HCT116 (cell line): ENCODE data around the gene AGPAT3. TPM values are rescaled to one million over a fixed set of nuclear protein-coding genes. Genes with fewer than 3 reads are reported as not detected.
"Not testable (repeated sequence)": the region's sequence is repeated elsewhere in the genome, so short reads cannot be mapped to it uniquely, and the experiment has no call there.

Experiments
- ATAC-seq: fragments of 200-7000 bp; cut with Tn5 transposase; 2 replicates; pipeline ENCODE4 v1.9.1; 2020; ENCODE audit warnings: mild to moderate bottlenecking, moderate library complexity
- BruUV-seq: library from RNA; stranded (reverse); fragments of 400-500 nt; replicated peaks from 2 replicates; lab custom pipeline; 2021; lab: Mats Ljungman, UMichigan
- CTCF ChIA-PET: fragments of 300-600 bp; sonication (Branson Sonifier 250); formaldehyde crosslinking; loops from one replicate; lab custom pipeline; 2021; ENCODE audit warnings: antibody characterized with exemption; lab: Charles Lee
- POLR2A ChIA-PET: fragments of 300-600, 350-600 bp; sonication (Branson Sonifier 250); formaldehyde crosslinking; loops from one replicate; lab custom pipeline; 2021; ENCODE audit warnings: antibody characterized with exemption; lab: Charles Lee
- RAD21 ChIA-PET, 2 experiments: fragments of 300-600 bp; sonication (Branson Sonifier 250); formaldehyde crosslinking; loops; one replicate each; lab custom pipeline; 2023; ENCODE audit warnings: low total read pairs in 2 of 2; ENCODE audit not compliant: uncharacterized antibody in 2 of 2, unreplicated experiment in 2 of 2, low non-redundant PET in 1 of 2; lab: Charles Lee
- DNase-seq: peaks from one replicate; pipeline ENCODE4 v3.0.0-alpha.2; 2010; ENCODE audit warnings: low read depth, low spot score
- H2AFZ ChIP-seq: fragments of 200-600 bp; shearing (Covaris generic), sonication (generic); 2 replicates; pipeline ENCODE4 v1.6.1; 2017; ENCODE audit warnings: low read depth, mixed run types, mixed read lengths, antibody characterized with exemption, low read length; ENCODE audit not compliant: poor library complexity, severe bottlenecking
- H3K27ac ChIP-seq: 2 replicates; pipeline ENCODE4 v1.5.1; 2012; ENCODE audit warnings: low read depth, low read length
- H3K27me3 ChIP-seq: fragments of 200-600 bp; sonication (generic); 2 replicates; pipeline ENCODE4 v1.6.1; 2016; ENCODE audit warnings: mixed run types, low read length, mixed read lengths; ENCODE audit not compliant: insufficient read depth
- H3K36me3 ChIP-seq, 2 experiments: fragments of 200-500 bp in 1 of 2; fragments of 200-600 bp in 1 of 2; sonication (Bioruptor generic) in 1 of 2; sonication (generic) in 1 of 2; 2 replicates each; pipeline versions ENCODE4 v1.5.1 to v1.6.1; 2014 to 2016; ENCODE audit warnings: low read length in 2 of 2, inconsistent platforms in 1 of 2, mixed read lengths in 1 of 2, mixed run types in 1 of 2; ENCODE audit not compliant: insufficient read depth in 2 of 2, control insufficient read depth in 1 of 2
- H3K4me1 ChIP-seq, 2 experiments: fragments of 200-600 bp in 1 of 2; sonication (generic) in 1 of 2; 2 replicates each; pipeline versions ENCODE4 v1.5.1 to v1.6.1; 2012 to 2017; ENCODE audit warnings: low read length in 2 of 2, inconsistent platforms in 1 of 2, mild to moderate bottlenecking in 1 of 2, mixed read lengths in 1 of 2, mixed run types in 1 of 2, moderate library complexity in 1 of 2; ENCODE audit not compliant: insufficient read depth in 2 of 2, control insufficient read depth in 1 of 2
- H3K4me2 ChIP-seq: fragments of 200-600 bp; sonication (generic); 2 replicates; pipeline ENCODE4 v1.6.1; 2017; ENCODE audit warnings: mixed run types, low read length, mixed read lengths
- H3K4me3 ChIP-seq, 2 experiments: fragments of 200-600 bp in 1 of 2; sonication (generic) in 1 of 2; replicated peaks in 1 of 2; 2 replicates each; pipeline ENCODE4 v1.5.1; 2011 to 2016; ENCODE audit warnings: low read length in 2 of 2, control low read depth in 1 of 2, low read depth in 1 of 2, mild to moderate bottlenecking in 1 of 2, mixed read lengths in 1 of 2, mixed run types in 1 of 2
- H3K79me2 ChIP-seq: fragments of 200-600 bp; sonication (generic); 2 replicates; pipeline ENCODE4 v1.6.1; 2017; ENCODE audit warnings: mild to moderate bottlenecking, mixed run types, low read length, moderate library complexity, mixed read lengths; ENCODE audit not compliant: insufficient read depth
- H3K9ac ChIP-seq: fragments of 200-600 bp; sonication (generic); 2 replicates; pipeline ENCODE4 v1.6.1; 2016; ENCODE audit warnings: low read length, mixed read lengths
- H3K9me2 ChIP-seq: fragments of 200-600 bp; sonication (generic), shearing (Covaris generic); 2 replicates; pipeline ENCODE4 v1.6.1; 2017; ENCODE audit warnings: mixed run types, mild to moderate bottlenecking, moderate library complexity; ENCODE audit not compliant: insufficient read depth
- H3K9me3 ChIP-seq, 2 experiments: fragments of 200-500 bp in 1 of 2; fragments of 200-600 bp in 1 of 2; sonication (Bioruptor generic) in 1 of 2; sonication (generic) in 1 of 2; 2 replicates each; pipeline ENCODE4 v1.6.1; 2014 to 2017; ENCODE audit warnings: low read length in 2 of 2, mixed read lengths in 2 of 2, inconsistent platforms in 1 of 2, low read depth in 1 of 2, mild to moderate bottlenecking in 1 of 2, mixed run types in 1 of 2, moderate library complexity in 1 of 2; ENCODE audit not compliant: control insufficient read depth in 1 of 2, insufficient read depth in 1 of 2
- H4K20me1 ChIP-seq: fragments of 200-600 bp; sonication (generic), shearing (Covaris generic); 2 replicates; pipeline ENCODE4 v1.6.1; 2017; ENCODE audit warnings: mixed run types, mild to moderate bottlenecking, moderate library complexity; ENCODE audit not compliant: insufficient read depth
- intact Hi-C: fragments of 100-400 bp; cut with micrococcal nuclease; formaldehyde crosslinking; loops from 2 replicates; pipeline ENCODE4 v1.10.0; 2022
- total RNA-seq: library from RNA; stranded (reverse); gene quantifications from one replicate; pipeline ENCODE4 v1.2.1, GENCODE V29; 2021; ENCODE audit not compliant: unreplicated experiment

AGPAT3 gene
- total RNA-seq, 1 experiment from 2014 or later, result 54.1 TPM

DNA sequence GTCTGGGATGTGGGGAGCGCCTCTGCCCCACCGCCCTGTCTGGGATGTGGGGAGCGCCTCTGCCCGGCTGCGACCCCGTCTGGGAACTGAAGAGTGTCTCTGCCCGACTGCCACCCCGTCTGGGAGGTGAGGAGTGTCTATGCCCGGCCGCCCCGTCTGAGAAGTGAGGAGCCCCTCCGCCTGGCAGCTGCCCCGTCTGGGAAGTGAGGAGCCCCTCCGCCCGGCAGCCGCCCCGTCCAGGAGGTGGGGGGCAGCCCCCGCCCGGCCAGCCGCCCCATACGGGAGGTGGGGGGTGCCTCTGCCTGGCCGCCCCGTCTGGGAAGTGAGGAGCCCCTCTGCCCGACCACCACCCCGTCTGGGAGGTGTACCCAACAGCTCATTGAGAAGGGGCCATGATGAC lies 42.9 kb upstream of the AGPAT3 start:
- POLR2A ChIA-PET, H3K36me3 ChIP-seq, CTCF ChIA-PET, ATAC-seq, intact Hi-C loops, H3K27ac ChIP-seq, H3K9me2 ChIP-seq, H4K20me1 ChIP-seq, H3K9me3 ChIP-seq, H3K27me3 ChIP-seq, H3K4me3 ChIP-seq, H3K9ac ChIP-seq, DNase-seq, H3K79me2 ChIP-seq, H2AFZ ChIP-seq, BruUV-seq, RAD21 ChIA-PET, H3K4me2 ChIP-seq: not testable (repeated sequence)
- peaks cover 0 to 19% of the 10 kb centered on the region in 2 experiments; a peak in 2 of 4 replicates for H3K4me1 ChIP-seq

DNA sequence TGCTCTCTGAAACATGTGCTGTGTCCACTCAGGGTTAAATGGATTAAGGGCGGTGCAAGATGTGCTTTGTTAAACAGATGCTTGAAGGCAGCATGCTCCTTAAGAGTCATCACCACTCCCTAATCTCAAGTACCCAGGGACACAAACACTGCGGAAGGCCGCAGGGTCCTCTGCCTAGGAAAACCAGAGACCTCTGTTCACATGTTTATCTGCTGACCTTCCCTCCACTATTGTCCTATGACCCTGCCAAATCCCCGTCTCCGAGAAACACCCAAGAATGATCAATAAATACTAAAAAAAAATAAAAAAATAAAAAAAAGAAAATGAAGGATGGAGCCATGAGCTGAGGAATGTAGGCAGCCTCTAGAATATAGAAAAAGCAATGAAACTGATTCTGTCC lies 42.3 kb upstream of the AGPAT3 start:
- POLR2A ChIA-PET, DNase-seq, H3K4me3 ChIP-seq, H3K36me3 ChIP-seq, RAD21 ChIA-PET, H3K4me2 ChIP-seq, ATAC-seq, H3K27ac ChIP-seq, H3K9me3 ChIP-seq, H3K79me2 ChIP-seq, CTCF ChIA-PET, H3K27me3 ChIP-seq, H3K9me2 ChIP-seq, H4K20me1 ChIP-seq, H2AFZ ChIP-seq, intact Hi-C loops, BruUV-seq, H3K9ac ChIP-seq: not testable (repeated sequence)
- H3K4me1 ChIP-seq, result peaks cover 0 to 24% of the 10 kb centered on the region in 2 experiments; a peak in 2 of 4 replicates
